Upper lobe of left lung (tissue), 4 donors: Measurements from ENCODE around the gene CAPZB.

Source experiments
- EP300 ChIP-seq, 4 donors: sonication (generic); formaldehyde crosslinking; IDR thresholded peaks; one replicate each; pipeline ENCODE4 v1.5.1; 2017; ENCODE audit warnings: antibody characterized with exemption in 4 of 4, control low read depth in 2 of 4
- POLR2A ChIP-seq, 4 donors: fragments of 450-650 bp; IDR thresholded peaks; one replicate each; pipeline ENCODE4 v1.5.1; 2016 to 2017; ENCODE audit warnings: antibody characterized with exemption in 4 of 4, mild to moderate bottlenecking in 2 of 4
- POLR2AphosphoS5 ChIP-seq, 2 donors: sonication (generic); formaldehyde crosslinking; IDR thresholded peaks; one replicate each; pipeline ENCODE4 v1.5.1; 2017; ENCODE audit warnings: antibody characterized with exemption in 2 of 2
- TF ChIP-seq, protein P1 (sequence below), 6 experiments: fragments of 450-650 bp in 4 of 6; fragments of 200-600 bp in 2 of 6; sonication (generic) in 2 of 6; IDR thresholded peaks; one replicate each; pipeline ENCODE4 v1.5.1; 2016 to 2019; ENCODE audit warnings: antibody characterized with exemption in 6 of 6

- TF ChIP-seq POLR2A (IDR thresholded peaks at IDR 0.05) (no peak), EP300 (IDR thresholded peaks at IDR 0.05) (no peak), POLR2AphosphoS5 (IDR thresholded peaks at IDR 0.05) (no peak)
- TF ChIP-seq, protein P1, sequence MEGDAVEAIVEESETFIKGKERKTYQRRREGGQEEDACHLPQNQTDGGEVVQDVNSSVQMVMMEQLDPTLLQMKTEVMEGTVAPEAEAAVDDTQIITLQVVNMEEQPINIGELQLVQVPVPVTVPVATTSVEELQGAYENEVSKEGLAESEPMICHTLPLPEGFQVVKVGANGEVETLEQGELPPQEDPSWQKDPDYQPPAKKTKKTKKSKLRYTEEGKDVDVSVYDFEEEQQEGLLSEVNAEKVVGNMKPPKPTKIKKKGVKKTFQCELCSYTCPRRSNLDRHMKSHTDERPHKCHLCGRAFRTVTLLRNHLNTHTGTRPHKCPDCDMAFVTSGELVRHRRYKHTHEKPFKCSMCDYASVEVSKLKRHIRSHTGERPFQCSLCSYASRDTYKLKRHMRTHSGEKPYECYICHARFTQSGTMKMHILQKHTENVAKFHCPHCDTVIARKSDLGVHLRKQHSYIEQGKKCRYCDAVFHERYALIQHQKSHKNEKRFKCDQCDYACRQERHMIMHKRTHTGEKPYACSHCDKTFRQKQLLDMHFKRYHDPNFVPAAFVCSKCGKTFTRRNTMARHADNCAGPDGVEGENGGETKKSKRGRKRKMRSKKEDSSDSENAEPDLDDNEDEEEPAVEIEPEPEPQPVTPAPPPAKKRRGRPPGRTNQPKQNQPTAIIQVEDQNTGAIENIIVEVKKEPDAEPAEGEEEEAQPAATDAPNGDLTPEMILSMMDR (IDR thresholded peaks at IDR 0.05): no peak
These were observed 58.1 kb downstream of the CAPZB start for GRCh38 chr1:19427087-19427781.
